Nephron (organoid): ENCODE results near the gene ANKRD44.

ENCODE experiments used
- H3K27ac Mint-ChIP-seq, 3 experiments: 2 replicates each; pipeline ENCODE4 v1.8.0; 2020; ENCODE audit warnings: mixed read lengths in 3 of 3, mild to moderate bottlenecking in 2 of 3, moderate library complexity in 1 of 3
- H3K27me3 Mint-ChIP-seq: 2 replicates; pipeline ENCODE4 v1.8.0; 2021; ENCODE audit warnings: low read depth, mild to moderate bottlenecking, moderate library complexity, mixed read lengths
- H3K36me3 Mint-ChIP-seq: 2 replicates; pipeline ENCODE4 v1.8.0; 2020; ENCODE audit warnings: low read depth, mixed read lengths
- H3K4me1 Mint-ChIP-seq: 2 replicates; pipeline ENCODE4 v1.8.0; 2020; ENCODE audit warnings: mixed read lengths
- H3K4me3 Mint-ChIP-seq, 3 experiments: 2 replicates each; pipeline ENCODE4 v1.8.0; 2020; ENCODE audit warnings: mild to moderate bottlenecking in 3 of 3, mixed read lengths in 3 of 3, moderate library complexity in 2 of 3
- H3K9me3 Mint-ChIP-seq: 2 replicates; pipeline ENCODE4 v1.8.0; 2020; ENCODE audit warnings: mixed read lengths
- TF ChIP-seq, protein P1 (sequence below), 3 experiments: fragments of 200-600 bp; sonication (generic); IDR thresholded peaks; one replicate each; pipeline ENCODE4 v1.5.0; 2021; ENCODE audit warnings: antibody characterized with exemption in 3 of 3; ENCODE audit not compliant: unreplicated experiment in 3 of 3

ANKRD44 gene

DNA sequence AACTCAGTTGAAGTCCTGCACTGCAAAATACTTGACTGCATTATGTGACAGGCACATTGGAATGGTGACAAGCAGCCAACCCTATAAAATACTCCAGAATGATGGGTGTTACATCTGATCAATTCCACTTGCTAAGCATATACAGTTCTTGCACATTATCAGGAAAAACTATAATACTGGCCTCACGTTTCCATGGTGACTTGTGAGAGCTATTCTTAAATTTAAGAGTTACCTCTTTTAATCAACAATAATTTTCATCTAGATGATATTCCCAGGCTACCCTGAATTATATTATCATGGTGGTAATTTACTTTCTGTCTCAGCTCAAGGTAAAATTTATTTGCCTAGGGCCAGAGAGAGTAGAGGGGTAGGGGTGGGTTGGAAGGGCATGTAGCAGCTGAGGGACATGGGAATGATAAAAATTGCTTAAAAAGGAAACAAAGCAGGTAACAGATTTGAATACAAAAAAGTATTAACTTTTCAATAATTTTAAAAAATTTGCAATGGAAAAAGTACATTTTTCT is 251.7 kb downstream of the ANKRD44 start:
- Mint-ChIP-seq H3K36me3 (peaks cover 29% of the 10 kb centered on the region), H3K4me1 (no peaks in the 10 kb centered on the region), H3K9me3 (peaks cover 29% of the 10 kb centered on the region), H3K4me3 (no peak overlapping the region), H3K27me3 (no peaks in the 10 kb centered on the region), H3K27ac (no peak overlapping the region)
- TF ChIP-seq, protein P1, sequence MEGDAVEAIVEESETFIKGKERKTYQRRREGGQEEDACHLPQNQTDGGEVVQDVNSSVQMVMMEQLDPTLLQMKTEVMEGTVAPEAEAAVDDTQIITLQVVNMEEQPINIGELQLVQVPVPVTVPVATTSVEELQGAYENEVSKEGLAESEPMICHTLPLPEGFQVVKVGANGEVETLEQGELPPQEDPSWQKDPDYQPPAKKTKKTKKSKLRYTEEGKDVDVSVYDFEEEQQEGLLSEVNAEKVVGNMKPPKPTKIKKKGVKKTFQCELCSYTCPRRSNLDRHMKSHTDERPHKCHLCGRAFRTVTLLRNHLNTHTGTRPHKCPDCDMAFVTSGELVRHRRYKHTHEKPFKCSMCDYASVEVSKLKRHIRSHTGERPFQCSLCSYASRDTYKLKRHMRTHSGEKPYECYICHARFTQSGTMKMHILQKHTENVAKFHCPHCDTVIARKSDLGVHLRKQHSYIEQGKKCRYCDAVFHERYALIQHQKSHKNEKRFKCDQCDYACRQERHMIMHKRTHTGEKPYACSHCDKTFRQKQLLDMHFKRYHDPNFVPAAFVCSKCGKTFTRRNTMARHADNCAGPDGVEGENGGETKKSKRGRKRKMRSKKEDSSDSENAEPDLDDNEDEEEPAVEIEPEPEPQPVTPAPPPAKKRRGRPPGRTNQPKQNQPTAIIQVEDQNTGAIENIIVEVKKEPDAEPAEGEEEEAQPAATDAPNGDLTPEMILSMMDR (IDR thresholded peaks at IDR 0.05; ENCODE audit: unreplicated experiment in 3 of 3): no peak

DNA sequence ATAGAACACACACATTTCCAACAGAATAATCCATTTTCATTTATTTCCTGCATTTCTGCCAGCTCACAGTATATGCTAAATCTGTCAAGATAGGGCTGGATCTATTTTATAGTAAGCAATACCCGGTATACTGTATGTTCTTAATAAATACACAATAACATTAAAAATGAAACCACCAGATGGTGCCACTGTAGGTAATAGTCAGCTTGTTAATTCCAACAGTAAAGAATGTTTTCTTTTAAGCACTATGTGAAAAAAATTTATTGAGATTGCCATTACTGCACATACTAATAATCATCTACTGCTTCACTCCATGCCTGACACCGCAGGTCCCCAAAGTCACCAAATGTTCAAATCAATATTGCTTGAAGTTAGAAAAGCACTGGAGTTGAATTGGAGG is 252.6 kb downstream of the ANKRD44 start:
- TF ChIP-seq, protein P1 (IDR thresholded peaks at IDR 0.05; ENCODE audit: unreplicated experiment in 3 of 3): no peak
- Mint-ChIP-seq H3K27me3 (no peaks in the 10 kb centered on the region), H3K36me3 (peaks cover 28% of the 10 kb centered on the region), H3K4me3 (no peak overlapping the region), H3K27ac (no peak overlapping the region), H3K4me1 (no peaks in the 10 kb centered on the region), H3K9me3 (peaks cover 28% of the 10 kb centered on the region)

DNA sequence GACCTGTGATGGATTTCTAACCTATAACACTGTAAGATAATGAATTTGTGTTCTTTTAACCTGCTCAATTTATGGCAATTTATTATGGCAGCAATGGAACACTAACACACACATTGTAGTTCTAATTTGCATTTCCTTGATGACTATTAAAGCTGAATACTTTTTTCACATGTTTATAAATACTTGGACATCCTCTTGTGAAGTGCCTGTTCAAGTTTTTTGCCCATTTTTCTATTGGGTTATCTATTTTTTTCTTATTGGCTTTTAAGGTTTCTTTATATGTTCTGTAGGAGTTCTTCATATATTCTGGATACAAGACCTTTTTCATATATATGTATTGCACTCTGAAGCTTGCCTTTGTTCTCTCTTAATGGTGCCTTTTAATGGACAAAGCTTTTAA is 255.5 kb downstream of the ANKRD44 start:
- no peaks in the 10 kb centered on the region for H3K27me3 Mint-ChIP-seq
- peaks cover 4% of the 10 kb centered on the region for H3K4me1 Mint-ChIP-seq
- no peak overlapping the region for H3K4me3 Mint-ChIP-seq
- peaks cover 16% of the 10 kb centered on the region for H3K36me3 Mint-ChIP-seq
- TF ChIP-seq, protein P1 (IDR thresholded peaks at IDR 0.05; ENCODE audit: unreplicated experiment in 3 of 3): no peak
- peaks cover 20% of the 10 kb centered on the region for H3K9me3 Mint-ChIP-seq
- H3K27ac Mint-ChIP-seq: no peak overlapping the region

DNA sequence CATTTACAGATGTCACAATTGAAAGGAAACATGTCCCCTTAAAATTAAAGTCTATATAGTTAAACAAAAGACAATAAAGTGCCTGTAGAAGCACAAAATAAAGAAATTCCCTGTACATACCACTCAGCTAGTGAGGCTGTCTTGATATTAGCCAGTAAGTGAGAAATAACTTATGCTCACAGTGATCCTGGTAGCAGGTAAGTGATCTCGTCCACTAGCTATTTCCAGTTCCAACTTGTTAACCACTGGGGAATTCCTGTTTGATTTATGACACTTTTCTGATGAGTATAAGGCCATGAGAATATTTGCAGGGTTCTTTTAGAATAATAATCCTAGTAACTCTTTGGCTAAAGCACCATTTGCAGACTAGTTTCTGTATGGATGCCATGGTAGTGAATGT is 256.1 kb downstream of the ANKRD44 start:
- TF ChIP-seq, protein P1 (IDR thresholded peaks at IDR 0.05; ENCODE audit: unreplicated experiment in 3 of 3): no peak
- no peak overlapping the region for H3K27ac Mint-ChIP-seq
- H3K27me3 Mint-ChIP-seq: no peaks in the 10 kb centered on the region
- peaks cover 20% of the 10 kb centered on the region for H3K9me3 Mint-ChIP-seq
- peaks cover 4% of the 10 kb centered on the region for H3K4me1 Mint-ChIP-seq
- no peak overlapping the region for H3K4me3 Mint-ChIP-seq
- peaks cover 16% of the 10 kb centered on the region for H3K36me3 Mint-ChIP-seq

DNA sequence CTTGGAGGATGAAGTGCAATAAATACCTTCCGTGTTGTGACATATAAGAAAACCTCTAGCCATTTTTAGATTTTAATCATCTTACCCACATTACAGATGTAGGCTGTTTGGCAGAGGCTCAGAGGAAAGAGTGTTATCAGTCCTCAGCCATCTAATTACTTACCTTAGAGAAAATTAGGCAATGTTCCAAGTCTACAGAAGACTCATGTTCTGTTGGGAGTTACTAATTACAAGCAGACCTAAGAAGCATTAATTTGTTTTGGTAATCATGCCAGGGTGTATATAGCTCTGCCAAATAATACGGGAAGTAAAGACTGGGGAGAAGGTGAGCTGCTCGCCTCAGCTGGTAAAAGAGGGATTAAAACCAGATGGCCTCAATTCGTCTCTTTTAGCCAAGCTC is 258.2 kb downstream of the ANKRD44 start:
- H3K4me1 Mint-ChIP-seq: peaks cover 4% of the 10 kb centered on the region
- H3K27me3 Mint-ChIP-seq: no peaks in the 10 kb centered on the region
- TF ChIP-seq, protein P1 (IDR thresholded peaks at IDR 0.05; ENCODE audit: unreplicated experiment in 3 of 3): no peak
- peaks cover 20% of the 10 kb centered on the region for H3K9me3 Mint-ChIP-seq
- H3K27ac Mint-ChIP-seq: no peak overlapping the region
- H3K36me3 Mint-ChIP-seq: peaks cover 16% of the 10 kb centered on the region
- no peak overlapping the region for H3K4me3 Mint-ChIP-seq

DNA sequence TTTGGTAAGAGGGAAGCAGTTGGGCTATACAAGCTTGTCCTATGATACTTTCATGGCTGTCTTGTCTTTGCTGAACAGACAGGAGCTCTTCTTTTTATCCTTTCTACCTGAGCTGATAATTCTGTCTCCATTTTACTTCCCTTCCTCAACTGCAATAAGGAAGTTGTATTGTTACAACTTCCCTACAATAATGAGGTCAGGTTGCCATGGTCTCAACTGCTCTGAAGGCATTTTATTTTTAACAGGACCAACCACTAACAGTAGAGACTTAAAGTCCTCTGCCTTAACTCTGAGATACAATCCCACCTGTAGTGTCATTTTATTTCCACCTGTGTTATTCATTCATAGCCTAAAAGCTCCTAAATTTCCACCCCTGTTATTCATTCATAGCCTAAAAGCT is 265.5 kb downstream of the ANKRD44 start:
- Mint-ChIP-seq H3K36me3 (no peaks in the 10 kb centered on the region), H3K27me3 (no peaks in the 10 kb centered on the region)

More for the DNA sequence above, 265.5 kb downstream of the ANKRD44 start:
- Mint-ChIP-seq H3K9me3 (no peaks in the 10 kb centered on the region), H3K4me3 (no peak overlapping the region), H3K4me1 (peaks cover 13% of the 10 kb centered on the region), H3K27ac (peak overlapping the region in 2 of 3 experiments; percentile 12 to 19)
- TF ChIP-seq, protein P1 (IDR thresholded peaks at IDR 0.05; ENCODE audit: unreplicated experiment in 3 of 3): no peak
